NCI-H2227 treated with DMSO at 0.1 percent for 48 hours (cell line): ENCODE measurements around the gene MARCHF10.

Source experiments
- DNase-seq: peaks from one replicate; lab custom pipeline; 2025; lab: John Stamatoyannopoulos, UW

MARCHF10 gene

GRCh38 chr17:62676952-62677596 is 131.0 kb downstream of the MARCHF10 start:
- DNase-seq, result no peak

- DNase-seq, result no peak
Observed at GRCh38 chr17:62676231-62676943, 131.7 kb downstream of the MARCHF10 start.

- no peak for DNase-seq
Observed at GRCh38 chr17:62675701-62676100, 132.4 kb downstream of the MARCHF10 start.

- DNase-seq, result no peak
Observed at GRCh38 chr17:62675260-62675659, 132.9 kb downstream of the MARCHF10 start.

- DNase-seq, result no peak
Observed at GRCh38 chr17:62674841-62675240, 133.3 kb downstream of the MARCHF10 start.

- no peak for DNase-seq
Observed at GRCh38 chr17:62674363-62674739, 133.8 kb downstream of the MARCHF10 start.

GRCh38 chr17:62673614-62674362 is 134.3 kb downstream of the MARCHF10 start:
- DNase-seq, result no peak

GRCh38 chr17:62672957-62673356 is 135.2 kb downstream of the MARCHF10 start:
- DNase-seq, result no peak

- peak; percentile 18 for DNase-seq
Observed at GRCh38 chr17:62671553-62671952, 136.6 kb downstream of the MARCHF10 start.

GRCh38 chr17:62670202-62670821 is 137.8 kb downstream of the MARCHF10 start:
- peak; percentile 86 for DNase-seq

- DNase-seq, result no peak
Observed at GRCh38 chr17:62668091-62668804, 139.9 kb downstream of the MARCHF10 start.

GRCh38 chr17:62666801-62667591 is 141.1 kb downstream of the MARCHF10 start:
- no peak for DNase-seq

- no peak for DNase-seq
Observed at GRCh38 chr17:62666061-62666800, 141.9 kb downstream of the MARCHF10 start.

GRCh38 chr17:62665599-62665998 is 142.5 kb downstream of the MARCHF10 start:
- no peak for DNase-seq

- no peak for DNase-seq
Observed at GRCh38 chr17:62664336-62665120, 143.6 kb downstream of the MARCHF10 start.

GRCh38 chr17:62663304-62663703 is 144.8 kb downstream of the MARCHF10 start:
- DNase-seq, result no peak

GRCh38 chr17:62662855-62663254 is 145.3 kb downstream of the MARCHF10 start:
- no peak for DNase-seq

- no peak for DNase-seq
Observed at GRCh38 chr17:62661337-62661736, 146.8 kb downstream of the MARCHF10 start.

GRCh38 chr17:62660629-62661118 is 147.4 kb downstream of the MARCHF10 start:
- no peak for DNase-seq
